ENCODE data around the gene DDX39A. TPM values are rescaled to one million over a fixed set of nuclear protein-coding genes. Genes with fewer than 3 reads are reported as not detected.
"Not testable (repeated sequence)": the region's sequence is repeated elsewhere in the genome, so short reads cannot be mapped to it uniquely, and the experiment has no call there.

DDX39A gene
- 10 to 100 TPM; 56.9 to 85.5 (median 66.5) TPM for total RNA-seq
- long read RNA-seq, donor 1, transcript DDX39A-201 (11 exons, 1,471 nt): major isoform, 37 of 120 reads
- long read RNA-seq, donor 1, partial matches to known transcripts: 18 of 120 reads
- long read RNA-seq, donor 1, other reads (novel, unspliced or antisense): 64 of 120 reads
- long read RNA-seq, donor 2, transcript DDX39A-201 (11 exons, 1,471 nt): major isoform, 80 of 127 reads
- long read RNA-seq, donor 2, partial matches to known transcripts: 6 of 127 reads
- long read RNA-seq, donor 2, other reads (novel, unspliced or antisense): 39 of 127 reads

- Histone ChIP-seq H3K9me3 (no peaks in the 10 kb centered on the region), H3K36me3 (ENCODE audit: low read depth) (no peaks in the 10 kb centered on the region), H3K4me1 (ENCODE audit: low read depth) (peaks cover 18% of the 10 kb centered on the region), H3K4me3 (peak within 1 kb of the TSS; percentile 69)
- intact Hi-C loops (cut with DNase I, micrococcal nuclease): no loop called here
- DNase-seq (peak; percentile 96 to 99 (median 98)), ATAC-seq (peak; percentile 94)
- TF ChIP-seq, protein P1, sequence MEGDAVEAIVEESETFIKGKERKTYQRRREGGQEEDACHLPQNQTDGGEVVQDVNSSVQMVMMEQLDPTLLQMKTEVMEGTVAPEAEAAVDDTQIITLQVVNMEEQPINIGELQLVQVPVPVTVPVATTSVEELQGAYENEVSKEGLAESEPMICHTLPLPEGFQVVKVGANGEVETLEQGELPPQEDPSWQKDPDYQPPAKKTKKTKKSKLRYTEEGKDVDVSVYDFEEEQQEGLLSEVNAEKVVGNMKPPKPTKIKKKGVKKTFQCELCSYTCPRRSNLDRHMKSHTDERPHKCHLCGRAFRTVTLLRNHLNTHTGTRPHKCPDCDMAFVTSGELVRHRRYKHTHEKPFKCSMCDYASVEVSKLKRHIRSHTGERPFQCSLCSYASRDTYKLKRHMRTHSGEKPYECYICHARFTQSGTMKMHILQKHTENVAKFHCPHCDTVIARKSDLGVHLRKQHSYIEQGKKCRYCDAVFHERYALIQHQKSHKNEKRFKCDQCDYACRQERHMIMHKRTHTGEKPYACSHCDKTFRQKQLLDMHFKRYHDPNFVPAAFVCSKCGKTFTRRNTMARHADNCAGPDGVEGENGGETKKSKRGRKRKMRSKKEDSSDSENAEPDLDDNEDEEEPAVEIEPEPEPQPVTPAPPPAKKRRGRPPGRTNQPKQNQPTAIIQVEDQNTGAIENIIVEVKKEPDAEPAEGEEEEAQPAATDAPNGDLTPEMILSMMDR (IDR thresholded peaks at IDR 0.05): no peak
These were observed at the start of gene DDX39A for GRCh38 chr19:14419106-14419813. DDX39A (minus strand) TSS chr19:14419341; CDS start chr19:14413220, 6,121 bp downstream.

DNA sequence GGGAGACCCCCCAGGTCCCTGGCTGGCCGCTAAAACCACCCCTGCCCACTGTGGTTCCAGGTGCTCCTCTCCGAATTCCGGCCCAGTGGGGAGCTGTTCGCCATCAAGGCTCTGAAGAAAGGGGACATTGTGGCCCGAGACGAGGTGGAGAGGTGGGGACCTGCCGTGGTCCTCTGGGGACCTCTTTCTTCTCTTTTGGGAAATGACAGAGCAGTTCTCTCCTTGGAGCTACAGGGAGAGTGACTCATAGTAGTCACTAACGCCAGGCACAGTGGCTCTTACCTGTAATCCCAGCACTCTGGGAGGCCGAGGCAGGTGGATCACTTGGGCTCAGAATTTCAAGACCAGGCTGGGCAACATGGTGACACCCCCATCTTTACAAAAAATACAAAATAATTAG lies 48.7 kb upstream of the DDX39A start:
- H3K36me3 ChIP-seq (ENCODE audit: low read depth): no peaks in the 10 kb centered on the region
- TF ChIP-seq, protein P1 (IDR thresholded peaks at IDR 0.05): no peak
- H3K9me3 ChIP-seq: no peaks in the 10 kb centered on the region
- ATAC-seq (no peak), DNase-seq (no peak)
- peaks cover 9% of the 10 kb centered on the region for H3K4me1 ChIP-seq (ENCODE audit: low read depth)
- no peak overlapping the region for H3K4me3 ChIP-seq
- intact Hi-C loops (cut with DNase I, micrococcal nuclease): no loop called here

DNA sequence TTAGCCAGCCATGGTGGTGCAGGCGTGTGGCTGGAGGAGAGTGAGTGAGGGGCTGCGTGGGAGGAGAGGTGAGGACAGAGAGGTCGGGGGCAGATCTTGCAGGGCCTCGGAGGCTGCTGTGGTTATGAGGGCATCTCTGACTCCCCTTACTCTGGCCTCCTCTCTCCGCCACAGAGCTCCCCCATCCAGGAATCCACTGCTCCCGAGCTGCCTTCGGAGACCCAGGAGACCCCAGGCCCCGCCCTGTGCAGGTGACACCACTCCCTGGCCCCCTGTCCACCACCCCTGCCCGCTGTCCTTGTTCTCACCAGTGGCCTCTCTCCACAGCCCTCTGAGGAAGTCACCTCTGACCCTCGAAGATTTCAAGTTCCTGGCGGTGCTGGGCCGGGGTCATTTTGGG lies 48.2 kb upstream of the DDX39A start:
- Histone ChIP-seq H3K4me3 (no peak overlapping the region), H3K36me3 (ENCODE audit: low read depth) (no peaks in the 10 kb centered on the region), H3K9me3 (no peaks in the 10 kb centered on the region), H3K4me1 (ENCODE audit: low read depth) (peaks cover 5% of the 10 kb centered on the region)
- TF ChIP-seq, protein P1 (IDR thresholded peaks at IDR 0.05): no peak
- no peak for ATAC-seq
- no peak for DNase-seq
- intact Hi-C loops (cut with DNase I, micrococcal nuclease): no loop called here

DNA sequence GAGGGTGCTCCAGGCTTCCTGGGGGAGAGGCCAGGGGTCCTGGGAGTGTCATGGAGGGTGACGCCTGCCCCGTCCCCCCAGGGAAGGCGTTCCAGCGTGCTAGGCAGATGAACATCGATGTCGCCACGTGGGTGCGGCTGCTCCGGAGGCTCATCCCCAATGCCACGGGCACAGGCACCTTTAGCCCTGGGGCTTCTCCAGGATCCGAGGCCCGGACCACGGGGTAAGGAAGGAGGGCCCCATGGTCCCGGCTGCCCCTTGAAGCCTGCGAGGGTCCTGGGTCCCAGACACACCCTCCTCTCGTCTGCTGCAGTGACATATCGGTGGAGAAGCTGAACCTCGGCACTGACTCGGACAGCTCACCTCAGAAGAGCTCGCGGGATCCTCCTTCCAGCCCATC lies 44.6 kb upstream of the DDX39A start:
- no peaks in the 10 kb centered on the region for H3K4me1 ChIP-seq (ENCODE audit: low read depth)
- H3K4me3 ChIP-seq: no peak overlapping the region
- TF ChIP-seq, protein P1 (IDR thresholded peaks at IDR 0.05): no peak
- H3K36me3 ChIP-seq (ENCODE audit: low read depth): no peaks in the 10 kb centered on the region
- H3K9me3 ChIP-seq: no peaks in the 10 kb centered on the region
- no peak for DNase-seq
- no peak for ATAC-seq
- intact Hi-C loops (cut with DNase I, micrococcal nuclease): no loop called here

- H3K9me3 ChIP-seq; H3K36me3 ChIP-seq (ENCODE audit: low read depth); H3K4me3 ChIP-seq: not testable (repeated sequence)
These were observed 43.3 kb upstream of the DDX39A start for GRCh38 chr19:14462401-14462800.

GRCh38 chr19:14460935-14461334 lies 41.8 kb upstream of the DDX39A start:
- Histone ChIP-seq H3K4me1 (ENCODE audit: low read depth) (no peaks in the 10 kb centered on the region), H3K9me3 (no peaks in the 10 kb centered on the region), H3K4me3 (no peak overlapping the region), H3K36me3 (ENCODE audit: low read depth) (no peaks in the 10 kb centered on the region)
- ATAC-seq (no peak), DNase-seq (no peak)
- intact Hi-C loops (cut with DNase I, micrococcal nuclease): no loop called here
- TF ChIP-seq, protein P1 (IDR thresholded peaks at IDR 0.05): no peak

More at GRCh38 chr19:14462401-14462800, 43.3 kb upstream of the DDX39A start:
- H3K4me1 ChIP-seq (ENCODE audit: low read depth); ATAC-seq; intact Hi-C loops (cut with DNase I, micrococcal nuclease); DNase-seq: not testable (repeated sequence)

Measured in mucosa of descending colon (tissue), 3 donors.